HepG2 (cell line): ENCODE results near the gene HOXD1. TPM values are rescaled to one million over a fixed set of nuclear protein-coding genes. Genes with fewer than 3 reads are reported as not detected.

Source experiments
- ATAC-seq: fragments of 200-7000 bp; cut with Tn5 transposase; 3 replicates; pipeline ENCODE4 v1.9.1; 2020; ENCODE audit warnings: mild to moderate bottlenecking, moderate library complexity
- BruUV-seq: library from RNA; stranded (reverse); fragments of 400-500 nt; replicated peaks from 2 replicates; lab custom pipeline; 2021; lab: Mats Ljungman, UMichigan
- CTCF ChIA-PET: fragments of 300-600 bp; formaldehyde crosslinking; extraction: SDS; loops from one replicate; lab custom pipeline; 2021; ENCODE audit warnings: low total read pairs, inconsistent platforms, low intra/inter-chr PET ratio; lab: Yijun Ruan, JAX
- POLR2A ChIA-PET: fragments of 350-600 bp; sonication (Branson Sonifier 250); formaldehyde crosslinking; loops from one replicate; lab custom pipeline; 2020; ENCODE audit warnings: antibody characterized with exemption, inconsistent platforms; lab: Yijun Ruan, JAX
- DNase-seq: peaks from one replicate; pipeline ENCODE4 v3.0.0-alpha.2; 2015; ENCODE audit warnings: low spot score
- FAIRE-seq: peaks from 3 replicates; lab custom pipeline; 2011; peaks lifted over from hg19 to GRCh38; lab: Jason Lieb, UNC
- H2AFZ ChIP-seq: one replicate; pipeline ENCODE4 v1.6.1; 2011; ENCODE audit warnings: low read length, inconsistent platforms
- H3K27ac ChIP-seq: fragments of 300-600 bp; 3 replicates; pipeline ENCODE4 v1.8.0; 2011; ENCODE audit warnings: mixed run types, mild to moderate bottlenecking, mixed read lengths, low read length, inconsistent platforms; ENCODE audit not compliant: insufficient read depth; ENCODE audit errors: extremely low read length
- H3K27me3 ChIP-seq, 2 experiments: fragments of 200-600 bp in 1 of 2; 2 replicates in 1 of 2; 3 replicates in 1 of 2; pipeline versions ENCODE4 v1.6.0 to v1.8.0; 2011; ENCODE audit warnings: low read length in 2 of 2, mild to moderate bottlenecking in 2 of 2, moderate library complexity in 2 of 2, inconsistent platforms in 1 of 2; ENCODE audit not compliant: insufficient read depth in 2 of 2, control insufficient read depth in 1 of 2
- H3K36me3 ChIP-seq, 2 experiments: fragments of 200-600 bp in 1 of 2; replicated peaks in 1 of 2; 2 replicates in 1 of 2; 3 replicates in 1 of 2; pipeline versions ENCODE4 v1.5.1 to v1.8.0; 2011; ENCODE audit warnings: low read length in 2 of 2, inconsistent platforms in 1 of 2; ENCODE audit not compliant: insufficient read depth in 2 of 2, control insufficient read depth in 1 of 2
- H3K4me1 ChIP-seq: 2 replicates; pipeline ENCODE4 v1.5.1; 2012; ENCODE audit warnings: low read length, inconsistent platforms; ENCODE audit not compliant: insufficient read depth
- H3K4me2 ChIP-seq: 2 replicates; pipeline ENCODE4 v1.6.0; 2011; ENCODE audit warnings: low read depth, low read length, inconsistent platforms
- H3K4me3 ChIP-seq, 3 experiments: fragments of 200-600 bp in 1 of 3; sonication (generic), shearing (Covaris generic) in 1 of 3; replicated peaks in 1 of 3; 2 replicates each; pipeline ENCODE4 v1.5.1; 2011 to 2016; ENCODE audit warnings: low read length in 3 of 3, inconsistent platforms in 2 of 3, low read depth in 2 of 3, mild to moderate bottlenecking in 2 of 3, control low read depth in 1 of 3, mixed read lengths in 1 of 3; ENCODE audit not compliant: insufficient read depth in 1 of 3
- H3K79me2 ChIP-seq: one replicate; pipeline ENCODE4 v1.6.1; 2011; ENCODE audit warnings: low read length, inconsistent platforms; ENCODE audit not compliant: insufficient read depth
- H3K9ac ChIP-seq: 2 replicates; pipeline ENCODE4 v1.6.0; 2011; ENCODE audit warnings: mild to moderate bottlenecking, low read depth, low read length, inconsistent platforms; ENCODE audit not compliant: insufficient read depth
- H3K9me3 ChIP-seq: 2 replicates; pipeline ENCODE4 v1.5.1; 2012; ENCODE audit warnings: mild to moderate bottlenecking, low read length
- H4K20me1 ChIP-seq: 2 replicates; pipeline ENCODE4 v1.6.0; 2011; ENCODE audit warnings: inconsistent platforms, mild to moderate bottlenecking, low read length, moderate library complexity; ENCODE audit not compliant: insufficient read depth
- KDM5B ChIP-seq: sonication (generic); formaldehyde crosslinking; IDR thresholded peaks from 2 replicates; pipeline ENCODE4 v1.4.0; 2020; ENCODE audit warnings: missing genetic modification reagents, mild to moderate bottlenecking, borderline replicate concordance
- KLF16 ChIP-seq, 2 experiments: sonication (generic) in 1 of 2; formaldehyde crosslinking in 1 of 2; IDR thresholded peaks; 2 replicates each; pipeline versions ENCODE4 v1.6.1 to v1.8.0; 2016 to 2023; ENCODE audit warnings: missing genetic modification reagents in 2 of 2, missing compliant biosample characterization in 1 of 2
- NBN ChIP-seq: fragments of 450-650 bp; conservative IDR thresholded peaks from 2 replicates; pipeline ENCODE4 v1.6.1; 2017
- PCBP1 ChIP-seq: fragments of 200-400 bp; formaldehyde crosslinking; IDR thresholded peaks from 2 replicates; pipeline ENCODE4 v1.6.1; 2017; ENCODE audit warnings: mild to moderate bottlenecking, low read depth, low read length, borderline replicate concordance
- SOX6 ChIP-seq, 2 experiments: fragments of 450-650 bp in 1 of 2; sonication (generic) in 1 of 2; formaldehyde crosslinking in 1 of 2; IDR thresholded peaks; 2 replicates each; pipeline versions ENCODE4 v1.4.0 to v1.6.1; 2017 to 2020; ENCODE audit warnings: antibody characterized with exemption in 1 of 2, mild to moderate bottlenecking in 1 of 2, missing genetic modification reagents in 1 of 2
- YEATS4 ChIP-seq: sonication (generic); formaldehyde crosslinking; IDR thresholded peaks from 2 replicates; pipeline ENCODE4 v1.4.0; 2020; ENCODE audit warnings: missing genetic modification reagents, borderline replicate concordance
- ZFX ChIP-seq: sonication (generic); formaldehyde crosslinking; IDR thresholded peaks from 2 replicates; pipeline ENCODE4 v1.4.0; 2020; ENCODE audit warnings: mild to moderate bottlenecking, low read depth, missing genetic modification reagents, moderate library complexity
- ZNF33B ChIP-seq: sonication (generic); formaldehyde crosslinking; IDR thresholded peaks from 2 replicates; pipeline ENCODE4 v1.5.1; 2020; ENCODE audit warnings: mild to moderate bottlenecking, missing genetic modification reagents
- ZNF589 ChIP-seq: sonication (generic); formaldehyde crosslinking; conservative IDR thresholded peaks from 2 replicates; pipeline ENCODE4 v1.8.0; 2022; ENCODE audit warnings: mild to moderate bottlenecking, moderate library complexity, missing genetic modification reagents
- ZNF619 ChIP-seq: sonication (generic); formaldehyde crosslinking; IDR thresholded peaks from 2 replicates; pipeline ENCODE4 v1.4.0; 2020; ENCODE audit warnings: mild to moderate bottlenecking, missing genetic modification reagents
- ZNF670 ChIP-seq: sonication (generic); formaldehyde crosslinking; IDR thresholded peaks from 2 replicates; pipeline ENCODE4 v1.8.0; 2022; ENCODE audit warnings: mild to moderate bottlenecking, missing genetic modification reagents, borderline replicate concordance
- WGBS: methylation state at CpG from one replicate; pipeline ENCODE4 v1.1.6; 2017; ENCODE audit warnings: low lambda C conversion rate; 5-methylcytosine and 5-hydroxymethylcytosine counted together
- in situ Hi-C: cut with HindIII; loops from 2 replicates; pipeline ENCODE4 v1.10.0; 2017; ENCODE audit warnings: low pct_unique_long_range_greater_than_20kb; ENCODE audit not compliant: extremely low pct_ligation_motif_present
- intact Hi-C: fragments of 100-400 bp; cut with micrococcal nuclease; formaldehyde crosslinking; loops from one replicate; pipeline ENCODE4 v1.10.0; 2022; ENCODE audit not compliant: unreplicated experiment
- polyA plus RNA-seq, 8 experiments: library from polyadenylated mRNA; depleted of rRNA in 3 of 8; stranded (reverse) in 7 of 8; unstranded in 1 of 8; fragments of >200 nt; fragmentation: Illumina TruSeq in 4 of 8; extraction: Trizol in 4 of 8; gene quantifications; 2 replicates each; pipeline versions ENCODE4 v1.2.1 to v1.2.3, GENCODE V29; 2011 to 2016; ENCODE audit warnings: low read depth in 4 of 8, missing spikeins in 1 of 8, mixed read lengths in 1 of 8; ENCODE audit not compliant: insufficient read depth in 1 of 8
- total RNA-seq, 5 experiments: library from RNA; depleted of rRNA; stranded (reverse); fragments of >200 nt; fragmentation: Illumina TruSeq; extraction: Trizol; gene quantifications; 2 replicates each; pipeline ENCODE4 v1.2.3, GENCODE V29; 2016; ENCODE audit warnings: low read depth in 1 of 5
- TF ChIP-seq, protein P1 (sequence below): sonication (generic); formaldehyde crosslinking; IDR thresholded peaks from 2 replicates; pipeline ENCODE4 v1.4.0; 2020; ENCODE audit warnings: mild to moderate bottlenecking, missing genetic modification reagents
- TF ChIP-seq, protein P2 (sequence below): sonication (generic); formaldehyde crosslinking; IDR thresholded peaks from 2 replicates; pipeline ENCODE4 v1.4.0; 2020; ENCODE audit warnings: missing genetic modification reagents
- TF ChIP-seq, protein P3 (sequence below): sonication (generic); formaldehyde crosslinking; IDR thresholded peaks from 2 replicates; pipeline ENCODE4 v1.5.0; 2020; ENCODE audit warnings: mild to moderate bottlenecking, missing genetic modification reagents, moderate library complexity

Gene HOXD1
- total and polyA plus RNA-seq, 2 of the 13 experiments (the other 11 are each of a cell fraction or from before 2014, with no cell fraction given), result 10.0 to 22.3 TPM

DNA sequence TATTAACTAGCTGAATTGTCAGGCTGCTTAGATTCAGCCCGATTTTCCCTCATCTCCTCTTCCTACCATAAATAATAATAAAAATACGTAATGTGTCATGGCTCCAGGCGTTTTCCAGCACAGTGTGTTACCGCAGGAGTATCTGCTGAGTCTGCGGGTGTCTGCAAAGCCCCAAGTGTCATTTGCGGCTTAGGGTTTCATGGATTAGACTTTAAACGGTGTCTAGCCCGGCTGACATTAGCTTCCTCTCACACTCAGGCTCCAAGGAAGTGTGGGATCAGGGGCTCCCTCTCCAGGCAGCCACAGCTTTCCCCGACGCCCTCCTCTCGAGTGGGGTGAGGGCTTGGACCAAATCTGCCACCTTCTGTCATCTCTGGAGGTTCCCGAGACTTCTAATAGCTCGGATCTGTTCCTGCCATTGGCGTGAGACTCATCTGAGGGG is 14.1 kb upstream of the HOXD1 start (continued):
- TF ChIP-seq YEATS4 (CRISPR knock-in tag), result no peak

DNA sequence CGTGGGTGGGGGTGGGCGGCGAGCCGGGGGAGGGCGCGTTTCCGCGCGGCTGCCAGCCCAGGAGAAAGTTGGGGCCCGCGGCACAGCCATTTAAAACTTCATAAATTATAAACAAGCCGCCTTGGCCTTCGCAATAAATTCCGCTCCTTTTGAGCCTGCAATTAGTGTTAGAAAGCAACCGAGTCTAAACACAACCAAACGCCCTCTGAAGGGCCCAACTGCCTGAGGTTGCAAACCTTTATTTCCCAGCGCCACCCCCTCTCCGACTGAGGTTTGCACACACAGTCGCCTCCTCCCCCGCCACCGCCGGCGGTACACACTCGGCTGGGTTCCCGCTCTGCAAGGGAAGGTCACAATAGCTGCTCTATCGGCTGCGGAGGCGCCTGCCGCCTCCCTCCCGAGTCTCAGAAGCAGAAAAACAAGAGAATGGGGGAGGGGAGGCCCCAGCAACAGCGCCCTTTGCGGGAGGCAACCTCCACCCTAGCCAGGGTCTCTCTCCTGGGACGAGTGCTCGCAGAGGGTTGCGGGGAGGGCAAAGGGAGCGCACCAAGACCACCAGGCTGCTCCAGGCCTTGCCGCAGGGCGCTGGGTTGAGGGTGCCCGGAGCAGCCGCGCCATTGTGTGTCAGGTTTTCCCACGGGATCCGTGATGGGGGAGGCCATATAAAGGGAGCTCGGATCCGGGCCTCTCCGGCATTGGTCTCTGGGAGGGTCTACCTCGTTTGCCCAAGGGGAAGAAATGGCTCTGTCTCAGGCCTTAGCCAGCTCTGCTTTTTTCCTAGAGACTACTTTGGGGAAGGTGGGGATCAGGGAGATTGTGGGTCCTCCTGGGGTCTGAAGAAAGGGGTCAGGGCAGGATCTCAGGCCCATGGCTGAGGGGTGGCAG is 13.4 kb upstream of the HOXD1 start:
- in situ Hi-C loops, result no loop called here
- H3K9me3 ChIP-seq, result no peaks in the 10 kb centered on the region
- H3K27me3 ChIP-seq, result peaks cover 0 to 5% of the 10 kb centered on the region in 2 experiments; a peak in 2 of 5 replicates
- peak overlapping the region; percentile 67 for H3K4me2 ChIP-seq
- ChIA-PET POLR2A (interaction anchor here (0.8 to 4.4 kb wide), 4 partner anchors 12 to 198 kb away, joined by 3 to 21 read pairs (median 4); partner anchors contain the start of genes HOXD1 and MTX2), CTCF (no interaction called here)
- 79% methylated on average over 44 of the region's 47 CpGs for WGBS
- peaks cover 4% of the 10 kb centered on the region for H3K79me2 ChIP-seq
- intact Hi-C loops, result no loop called here
- H3K9ac ChIP-seq, result no peak overlapping the region
- H3K4me3 ChIP-seq, result peak overlapping the region in 2 of 3 experiments; percentile 29 to 42; a peak in 3 of 6 replicates
- H3K36me3 ChIP-seq, result peaks cover 2 to 39% of the 10 kb centered on the region in 2 experiments
- H2AFZ ChIP-seq, result no peak overlapping the region
- peaks cover 47% of the 10 kb centered on the region for H3K4me1 ChIP-seq
- no peak overlapping the region for H3K27ac ChIP-seq
- H4K20me1 ChIP-seq, result no peaks in the 10 kb centered on the region
- FAIRE-seq, result no peak
- no TSS peak for BruUV-seq
- no peak for DNase-seq
- ATAC-seq, result peak; percentile 56
- TF ChIP-seq KDM5B (no peak), ZNF589 (CRISPR knock-in tag) (no peak), ZNF33B (CRISPR knock-in tag) (0 out of 2 replicates have a peak, but pooled peaks have one; percentile 49), SOX6 (IDR thresholded peaks at IDR 0.05) (no peak), SOX6 (CRISPR knock-in tag; IDR thresholded peaks at IDR 0.05) (peak; percentile 12; the same call in 1 of the 2 replicates), ZNF619 (CRISPR knock-in tag) (0 out of 2 replicates have a peak, but pooled peaks have one; percentile 57), NBN (no peak), ZFX (0 out of 2 replicates have a peak, but pooled peaks have one; percentile 28), ZNF670 (CRISPR knock-in tag) (no peak), KLF16 (CRISPR knock-in tag; IDR thresholded peaks at IDR 0.05) (no peak), PCBP1 (no peak)
- TF ChIP-seq, protein P1, sequence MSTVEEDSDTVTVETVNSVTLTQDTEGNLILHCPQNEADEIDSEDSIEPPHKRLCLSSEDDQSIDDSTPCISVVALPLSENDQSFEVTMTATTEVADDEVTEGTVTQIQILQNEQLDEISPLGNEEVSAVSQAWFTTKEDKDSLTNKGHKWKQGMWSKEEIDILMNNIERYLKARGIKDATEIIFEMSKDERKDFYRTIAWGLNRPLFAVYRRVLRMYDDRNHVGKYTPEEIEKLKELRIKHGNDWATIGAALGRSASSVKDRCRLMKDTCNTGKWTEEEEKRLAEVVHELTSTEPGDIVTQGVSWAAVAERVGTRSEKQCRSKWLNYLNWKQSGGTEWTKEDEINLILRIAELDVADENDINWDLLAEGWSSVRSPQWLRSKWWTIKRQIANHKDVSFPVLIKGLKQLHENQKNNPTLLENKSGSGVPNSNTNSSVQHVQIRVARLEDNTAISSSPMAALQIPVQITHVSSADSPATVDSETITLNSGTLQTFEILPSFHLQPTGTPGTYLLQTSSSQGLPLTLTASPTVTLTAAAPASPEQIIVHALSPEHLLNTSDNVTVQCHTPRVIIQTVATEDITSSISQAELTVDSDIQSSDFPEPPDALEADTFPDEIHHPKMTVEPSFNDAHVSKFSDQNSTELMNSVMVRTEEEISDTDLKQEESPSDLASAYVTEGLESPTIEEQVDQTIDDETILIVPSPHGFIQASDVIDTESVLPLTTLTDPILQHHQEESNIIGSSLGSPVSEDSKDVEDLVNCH, result no peak
- TF ChIP-seq, protein P2, sequence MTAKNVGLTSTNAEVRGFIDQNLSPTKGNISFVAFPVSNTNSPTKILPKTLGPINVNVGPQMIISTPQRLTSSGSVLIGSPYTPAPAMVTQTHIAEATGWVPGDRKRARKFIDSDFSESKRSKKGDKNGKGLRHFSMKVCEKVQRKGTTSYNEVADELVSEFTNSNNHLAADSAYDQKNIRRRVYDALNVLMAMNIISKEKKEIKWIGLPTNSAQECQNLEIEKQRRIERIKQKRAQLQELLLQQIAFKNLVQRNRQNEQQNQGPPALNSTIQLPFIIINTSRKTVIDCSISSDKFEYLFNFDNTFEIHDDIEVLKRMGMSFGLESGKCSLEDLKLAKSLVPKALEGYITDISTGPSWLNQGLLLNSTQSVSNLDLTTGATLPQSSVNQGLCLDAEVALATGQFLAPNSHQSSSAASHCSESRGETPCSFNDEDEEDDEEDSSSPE (CRISPR knock-in tag), result peak; percentile 24; the same call in 1 of the 2 replicates
- TF ChIP-seq, protein P3, sequence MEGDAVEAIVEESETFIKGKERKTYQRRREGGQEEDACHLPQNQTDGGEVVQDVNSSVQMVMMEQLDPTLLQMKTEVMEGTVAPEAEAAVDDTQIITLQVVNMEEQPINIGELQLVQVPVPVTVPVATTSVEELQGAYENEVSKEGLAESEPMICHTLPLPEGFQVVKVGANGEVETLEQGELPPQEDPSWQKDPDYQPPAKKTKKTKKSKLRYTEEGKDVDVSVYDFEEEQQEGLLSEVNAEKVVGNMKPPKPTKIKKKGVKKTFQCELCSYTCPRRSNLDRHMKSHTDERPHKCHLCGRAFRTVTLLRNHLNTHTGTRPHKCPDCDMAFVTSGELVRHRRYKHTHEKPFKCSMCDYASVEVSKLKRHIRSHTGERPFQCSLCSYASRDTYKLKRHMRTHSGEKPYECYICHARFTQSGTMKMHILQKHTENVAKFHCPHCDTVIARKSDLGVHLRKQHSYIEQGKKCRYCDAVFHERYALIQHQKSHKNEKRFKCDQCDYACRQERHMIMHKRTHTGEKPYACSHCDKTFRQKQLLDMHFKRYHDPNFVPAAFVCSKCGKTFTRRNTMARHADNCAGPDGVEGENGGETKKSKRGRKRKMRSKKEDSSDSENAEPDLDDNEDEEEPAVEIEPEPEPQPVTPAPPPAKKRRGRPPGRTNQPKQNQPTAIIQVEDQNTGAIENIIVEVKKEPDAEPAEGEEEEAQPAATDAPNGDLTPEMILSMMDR, result no peak
